GM12891 (cell line): ENCODE results near the gene STX10.

ENCODE experiments used
- POLR2AphosphoS5 ChIP-seq: IDR thresholded peaks from 2 replicates; pipeline ENCODE4 v1.6.1; 2011; ENCODE audit warnings: low read depth, low read length, control low read depth
- TAF1 ChIP-seq: IDR thresholded peaks from 2 replicates; pipeline ENCODE4 v1.6.1; 2011; ENCODE audit warnings: low read depth, low read length, control low read depth

- no peak for TF ChIP-seq POLR2AphosphoS5
- no peak for TF ChIP-seq TAF1
These were observed 3.2 kb downstream of the STX10 start for GRCh38 chr19:13146763-13147563.
